IMR-90 (cell line): ENCODE measurements around the gene IST1. TPM values are rescaled to one million over a fixed set of nuclear protein-coding genes. Genes with fewer than 3 reads are reported as not detected.

ENCODE experiments used
- ATAC-seq: fragments of 200-7000 bp; cut with Tn5 transposase; 2 replicates; pipeline ENCODE4 v1.9.1; 2020; ENCODE audit warnings: low read depth, mild to moderate bottlenecking, moderate library complexity
- BruUV-seq: library from RNA; stranded (reverse); fragments of 400-500 nt; replicated peaks from 2 replicates; lab custom pipeline; 2021; lab: Mats Ljungman, UMichigan
- CTCF ChIA-PET: fragments of 300-600 bp; formaldehyde crosslinking; extraction: SDS; loops from one replicate; lab custom pipeline; 2021; ENCODE audit warnings: antibody characterized with exemption; lab: Yijun Ruan, JAX
- POLR2A ChIA-PET: fragments of 300-600 bp; sonication (Branson Sonifier 250); formaldehyde crosslinking; loops from one replicate; lab custom pipeline; 2022; ENCODE audit warnings: antibody characterized with exemption; ENCODE audit not compliant: unreplicated experiment; lab: Charles Lee
- DNase-seq: peaks from one replicate; pipeline ENCODE4 v3.0.0; 2013
- H2AFZ ChIP-seq: replicated peaks from 2 replicates; pipeline ENCODE3; 2013; ENCODE audit warnings: low read length, mild to moderate bottlenecking; ENCODE audit not compliant: poor library complexity
- H2AK5ac ChIP-seq: 2 replicates; pipeline ENCODE4 v1.6.1; 2013; ENCODE audit warnings: low read depth, low read length, inconsistent platforms
- H2AK9ac ChIP-seq: replicated peaks from 2 replicates; pipeline ENCODE3; 2013; ENCODE audit warnings: mild to moderate bottlenecking, low read depth, low read length, moderate library complexity; ENCODE audit not compliant: poor library complexity
- H2BK120ac ChIP-seq: 2 replicates; pipeline ENCODE4 v1.6.1; 2013; ENCODE audit warnings: low read depth, low read length, inconsistent platforms
- H2BK15ac ChIP-seq: 3 replicates; pipeline ENCODE4 v1.6.1; 2013; ENCODE audit warnings: low read depth, low read length, inconsistent platforms
- H2BK20ac ChIP-seq: 2 replicates; pipeline ENCODE4 v1.6.1; 2013; ENCODE audit warnings: low read depth, mild to moderate bottlenecking, inconsistent platforms, low read length, moderate library complexity
- H2BK5ac ChIP-seq: 2 replicates; pipeline ENCODE4 v1.6.1; 2013; ENCODE audit warnings: mild to moderate bottlenecking, low read depth, low read length, inconsistent platforms; ENCODE audit not compliant: poor library complexity, severe bottlenecking
- H3K14ac ChIP-seq: replicated peaks from 2 replicates; pipeline ENCODE4 v1.6.1; 2013; ENCODE audit warnings: low read depth, low read length, inconsistent platforms
- H3K18ac ChIP-seq: 2 replicates; pipeline ENCODE4 v1.6.1; 2013; ENCODE audit warnings: low read depth, low read length, control low read depth
- H3K23ac ChIP-seq: 2 replicates; pipeline ENCODE4 v1.6.1; 2013; ENCODE audit warnings: low read depth, low read length, inconsistent platforms
- H3K27ac ChIP-seq: 2 replicates; pipeline ENCODE4 v1.5.1; 2013; ENCODE audit warnings: mild to moderate bottlenecking, control low read depth, low read length; ENCODE audit not compliant: insufficient read depth
- H3K27me3 ChIP-seq: 2 replicates; pipeline ENCODE4 v1.6.1; 2013; ENCODE audit warnings: low read length; ENCODE audit not compliant: control insufficient read depth, insufficient read depth
- H3K36me3 ChIP-seq: 2 replicates; pipeline ENCODE4 v1.6.1; 2013; ENCODE audit warnings: low read length, mixed read lengths; ENCODE audit not compliant: control insufficient read depth, insufficient read depth
- H3K4ac ChIP-seq: 2 replicates; pipeline ENCODE4 v1.6.1; 2013; ENCODE audit warnings: low read depth, low read length, inconsistent platforms
- H3K4me1 ChIP-seq: 2 replicates; pipeline ENCODE4 v1.6.1; 2013; ENCODE audit warnings: low read length, mixed read lengths; ENCODE audit not compliant: control insufficient read depth, insufficient read depth
- H3K4me2 ChIP-seq: 2 replicates; pipeline ENCODE4 v1.6.1; 2013; ENCODE audit warnings: low read depth, mild to moderate bottlenecking, control low read depth, low read length, moderate library complexity
- H3K4me3 ChIP-seq: 2 replicates; pipeline ENCODE4 v1.5.1; 2013; ENCODE audit warnings: low read depth, mild to moderate bottlenecking, control low read depth, low read length, moderate library complexity; ENCODE audit not compliant: insufficient read depth
- H3K56ac ChIP-seq: 2 replicates; pipeline ENCODE4 v1.6.1; 2013; ENCODE audit warnings: low read length, inconsistent platforms; ENCODE audit not compliant: insufficient read depth; ENCODE audit errors: extremely low read depth
- H3K79me1 ChIP-seq, 2 experiments: 2 replicates each; pipeline ENCODE4 v1.6.1; 2013; ENCODE audit warnings: low read length in 2 of 2, inconsistent platforms in 1 of 2, low read depth in 1 of 2
- H3K9ac ChIP-seq: 2 replicates; pipeline ENCODE4 v1.6.1; 2013; ENCODE audit warnings: low read depth, low read length, control low read depth
- H3K9me1 ChIP-seq: 2 replicates; pipeline ENCODE4 v1.6.1; 2013; ENCODE audit warnings: low read length, inconsistent platforms; ENCODE audit not compliant: insufficient read depth
- H3K9me3 ChIP-seq: 2 replicates; pipeline ENCODE4 v1.6.1; 2013; ENCODE audit warnings: low read length; ENCODE audit not compliant: control insufficient read depth, insufficient read depth
- H4K20me1 ChIP-seq: 2 replicates; pipeline ENCODE4 v1.6.1; 2013; ENCODE audit warnings: low read length, inconsistent platforms; ENCODE audit not compliant: insufficient read depth
- H4K5ac ChIP-seq: 2 replicates; pipeline ENCODE4 v1.6.1; 2013; ENCODE audit warnings: mild to moderate bottlenecking, low read depth, low read length, control low read depth
- H4K8ac ChIP-seq, 2 experiments: 2 replicates each; pipeline ENCODE4 v1.6.1; 2013; ENCODE audit warnings: low read depth in 2 of 2, low read length in 2 of 2, control low read depth in 1 of 2, inconsistent platforms in 1 of 2
- H4K91ac ChIP-seq: 2 replicates; pipeline ENCODE4 v1.6.1; 2013; ENCODE audit warnings: low read depth, low read length, inconsistent platforms; ENCODE audit not compliant: insufficient read depth
- BHLHE40 ChIP-seq: fragments of 150-350 bp; IDR thresholded peaks from 2 replicates; pipeline ENCODE4 v1.6.1; 2016; ENCODE audit warnings: mild to moderate bottlenecking, low read depth, low read length
- CEBPB ChIP-seq: IDR thresholded peaks from 2 replicates; pipeline ENCODE4 v1.6.1; 2012; ENCODE audit warnings: low read depth, low read length, improper control_type of control experiment
- CHD1 ChIP-seq: IDR thresholded peaks from 2 replicates; pipeline ENCODE4 v1.6.1; 2012; ENCODE audit warnings: low read depth, low read length, improper control_type of control experiment
- FOS ChIP-seq: fragments of 150-350 bp; IDR thresholded peaks from 2 replicates; pipeline ENCODE4 v1.6.1; 2016; ENCODE audit warnings: low read depth, low read length
- MAFK ChIP-seq: IDR thresholded peaks from 2 replicates; pipeline ENCODE4 v1.6.1; 2012; ENCODE audit warnings: low read depth, low read length, improper control_type of control experiment
- MAZ ChIP-seq: IDR thresholded peaks from 2 replicates; pipeline ENCODE4 v1.6.1; 2012; ENCODE audit warnings: low read depth, mild to moderate bottlenecking, low read length, improper control_type of control experiment, moderate library complexity, borderline replicate concordance
- MXI1 ChIP-seq: IDR thresholded peaks from 2 replicates; pipeline ENCODE4 v1.6.1; 2012; ENCODE audit warnings: low read depth, mild to moderate bottlenecking, low read length, moderate library complexity, borderline replicate concordance
- NFE2L2 ChIP-seq: fragments of 150-350 bp; IDR thresholded peaks from 2 replicates; pipeline ENCODE4 v1.6.1; 2016; ENCODE audit warnings: low read depth, mild to moderate bottlenecking, low read length
- POLR2A ChIP-seq: IDR thresholded peaks from 2 replicates; pipeline ENCODE4 v1.6.1; 2012; ENCODE audit warnings: mild to moderate bottlenecking, low read depth, low read length
- RAD21 ChIP-seq: IDR thresholded peaks from 2 replicates; pipeline ENCODE4 v1.6.1; 2012; ENCODE audit warnings: low read length, improper control_type of control experiment
- RCOR1 ChIP-seq: IDR thresholded peaks from 2 replicates; pipeline ENCODE4 v1.6.1; 2012; ENCODE audit warnings: mild to moderate bottlenecking, low read length, improper control_type of control experiment; ENCODE audit not compliant: insufficient replicate concordance
- RFX5 ChIP-seq: IDR thresholded peaks from 2 replicates; pipeline ENCODE4 v1.8.0; 2012; ENCODE audit warnings: low read depth, mild to moderate bottlenecking, low read length, moderate library complexity
- SMC3 ChIP-seq: fragments of 150-350 bp; IDR thresholded peaks from 2 replicates; pipeline ENCODE4 v1.6.1; 2016; ENCODE audit warnings: low read depth, mild to moderate bottlenecking, antibody characterized with exemption, low read length, moderate library complexity
- WGBS, 2 experiments: methylation state at CpG; one replicate each; pipeline versions ENCODE4 v1.1.5 to v1.1.7; 2013; ENCODE audit warnings: missing lambda C conversion rate in 2 of 2; ENCODE audit not compliant: insufficient read length in 1 of 2; ENCODE audit errors: extremely low coverage in 2 of 2; 5-methylcytosine and 5-hydroxymethylcytosine counted together
- dilution Hi-C: fragments of 300-500 bp; cut with HindIII; formaldehyde crosslinking; loops from one replicate; pipeline ENCODE4 v1.14.3; 2018; ENCODE audit warnings: low sequenced_read_pairs; ENCODE audit not compliant: unreplicated experiment
- in situ Hi-C: fragments of 300-500 bp; cut with MboI; formaldehyde crosslinking; loops from 3 replicates; pipeline ENCODE4 v1.14.3; 2019; ENCODE audit warnings: low sequenced_read_pairs, inconsistent platforms, mixed read lengths
- intact Hi-C: fragments of 100-400 bp; cut with micrococcal nuclease; formaldehyde crosslinking; loops from 2 replicates; pipeline ENCODE4 v1.10.0; 2022
- polyA plus RNA-seq, 3 experiments: library from polyadenylated mRNA; depleted of rRNA; stranded (reverse); fragments of >200 nt; gene quantifications; 2 replicates each; pipeline ENCODE4 v1.2.3, GENCODE V29; 2012; ENCODE audit warnings: low replicate concordance in 1 of 3
- total RNA-seq: library from RNA; depleted of rRNA; stranded (reverse); fragments of >200 nt; gene quantifications from 2 replicates; pipeline ENCODE4 v1.2.3, GENCODE V29; 2012
- TF ChIP-seq, protein P1 (sequence below): fragments of 150-350 bp; IDR thresholded peaks from 2 replicates; pipeline ENCODE4 v1.6.1; 2017; ENCODE audit warnings: mild to moderate bottlenecking, antibody characterized with exemption, low read length, low read depth
- TF ChIP-seq, protein P2 (sequence below): conservative IDR thresholded peaks from 2 replicates; pipeline ENCODE4 v1.5.1; 2012; ENCODE audit warnings: mild to moderate bottlenecking, low read depth, low read length, improper control_type of control experiment

Gene IST1
- total and polyA plus RNA-seq, 2 of the 4 experiments (the other 2 are of a cell fraction) = 134 to 186 TPM

DNA sequence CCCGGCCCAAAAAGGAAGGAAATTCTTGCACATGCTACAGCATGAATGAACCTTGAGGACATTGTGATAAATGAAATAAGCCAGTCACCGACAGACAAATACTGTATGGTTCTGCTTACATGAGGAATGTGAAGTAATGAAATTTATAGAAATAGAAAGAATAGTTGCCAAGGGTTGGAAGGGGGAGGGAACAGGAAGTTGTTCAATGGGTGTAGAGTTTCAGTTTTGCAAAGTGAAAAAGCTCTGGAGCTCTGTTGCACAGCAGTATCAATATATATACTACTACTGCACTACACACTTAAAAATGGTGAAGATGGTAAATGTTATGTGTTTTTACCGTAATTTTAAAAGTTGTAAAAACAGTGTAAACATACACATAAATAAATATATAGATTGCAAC is 61.2 kb downstream of the IST1 start:
- H2BK5ac ChIP-seq = no peak overlapping the region
- H3K23ac ChIP-seq = no peak overlapping the region
- no peak overlapping the region for H4K5ac ChIP-seq
- ChIA-PET POLR2A (no interaction called here), CTCF (interaction anchor here (0.6 kb wide), 1 partner anchor 52 kb away, joined by 3 read pairs; no protein-coding TSS in a partner anchor)
- no peaks in the 10 kb centered on the region for H3K27me3 ChIP-seq
- intact Hi-C loops = no loop called here
- H2AK9ac ChIP-seq = no peak overlapping the region
- 67% methylated on average over 1 of the region's 3 CpGs; no CpG with 5 or more reads in 1 of the 2 experiments for WGBS, 2 experiments
- H2AK5ac ChIP-seq = no peak overlapping the region
- dilution Hi-C loops = no loop called here
- no peaks in the 10 kb centered on the region for H3K4me1 ChIP-seq
- H3K27ac ChIP-seq = no peak overlapping the region
- H3K79me1 ChIP-seq = no peaks in the 10 kb centered on the region
- no TSS peak for BruUV-seq
- no peak overlapping the region for H3K4me3 ChIP-seq
- H3K56ac ChIP-seq = no peak overlapping the region
- no peak overlapping the region for H3K14ac ChIP-seq
- in situ Hi-C loops = no loop called here
- no peak overlapping the region for H2BK120ac ChIP-seq
- H3K36me3 ChIP-seq = no peaks in the 10 kb centered on the region
- no peak overlapping the region for H2BK15ac ChIP-seq
- H4K8ac ChIP-seq = no peak overlapping the region
- no peak overlapping the region for H3K4me2 ChIP-seq
- H4K91ac ChIP-seq = no peak overlapping the region
- no peak overlapping the region for H3K18ac ChIP-seq
- H4K20me1 ChIP-seq = no peaks in the 10 kb centered on the region
- no peak overlapping the region for H3K9ac ChIP-seq
- no peak overlapping the region for H3K4ac ChIP-seq
- ATAC-seq (peak; percentile 21; the same call in 1 of the 2 replicates), DNase-seq (no peak)
- no peaks in the 10 kb centered on the region for H3K9me3 ChIP-seq
- H2AFZ ChIP-seq = no peak overlapping the region
- H2BK20ac ChIP-seq = no peak overlapping the region
- TF ChIP-seq MXI1 (no peak), POLR2A (no peak), FOS (no peak), CEBPB (no peak), NFE2L2 (no peak), RCOR1 (no peak), SMC3 (no peak), RFX5 (no peak), RAD21 (no peak), MAZ (no peak), CHD1 (no peak), BHLHE40 (no peak), MAFK (no peak)
- TF ChIP-seq, protein P1, sequence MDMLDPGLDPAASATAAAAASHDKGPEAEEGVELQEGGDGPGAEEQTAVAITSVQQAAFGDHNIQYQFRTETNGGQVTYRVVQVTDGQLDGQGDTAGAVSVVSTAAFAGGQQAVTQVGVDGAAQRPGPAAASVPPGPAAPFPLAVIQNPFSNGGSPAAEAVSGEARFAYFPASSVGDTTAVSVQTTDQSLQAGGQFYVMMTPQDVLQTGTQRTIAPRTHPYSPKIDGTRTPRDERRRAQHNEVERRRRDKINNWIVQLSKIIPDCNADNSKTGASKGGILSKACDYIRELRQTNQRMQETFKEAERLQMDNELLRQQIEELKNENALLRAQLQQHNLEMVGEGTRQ = no peak
- TF ChIP-seq, protein P2, sequence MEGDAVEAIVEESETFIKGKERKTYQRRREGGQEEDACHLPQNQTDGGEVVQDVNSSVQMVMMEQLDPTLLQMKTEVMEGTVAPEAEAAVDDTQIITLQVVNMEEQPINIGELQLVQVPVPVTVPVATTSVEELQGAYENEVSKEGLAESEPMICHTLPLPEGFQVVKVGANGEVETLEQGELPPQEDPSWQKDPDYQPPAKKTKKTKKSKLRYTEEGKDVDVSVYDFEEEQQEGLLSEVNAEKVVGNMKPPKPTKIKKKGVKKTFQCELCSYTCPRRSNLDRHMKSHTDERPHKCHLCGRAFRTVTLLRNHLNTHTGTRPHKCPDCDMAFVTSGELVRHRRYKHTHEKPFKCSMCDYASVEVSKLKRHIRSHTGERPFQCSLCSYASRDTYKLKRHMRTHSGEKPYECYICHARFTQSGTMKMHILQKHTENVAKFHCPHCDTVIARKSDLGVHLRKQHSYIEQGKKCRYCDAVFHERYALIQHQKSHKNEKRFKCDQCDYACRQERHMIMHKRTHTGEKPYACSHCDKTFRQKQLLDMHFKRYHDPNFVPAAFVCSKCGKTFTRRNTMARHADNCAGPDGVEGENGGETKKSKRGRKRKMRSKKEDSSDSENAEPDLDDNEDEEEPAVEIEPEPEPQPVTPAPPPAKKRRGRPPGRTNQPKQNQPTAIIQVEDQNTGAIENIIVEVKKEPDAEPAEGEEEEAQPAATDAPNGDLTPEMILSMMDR = no peak
- no peaks in the 10 kb centered on the region for H3K9me1 ChIP-seq
